ENCODE measurements around the gene DNAI2.

The DNAI2 gene

DNA sequence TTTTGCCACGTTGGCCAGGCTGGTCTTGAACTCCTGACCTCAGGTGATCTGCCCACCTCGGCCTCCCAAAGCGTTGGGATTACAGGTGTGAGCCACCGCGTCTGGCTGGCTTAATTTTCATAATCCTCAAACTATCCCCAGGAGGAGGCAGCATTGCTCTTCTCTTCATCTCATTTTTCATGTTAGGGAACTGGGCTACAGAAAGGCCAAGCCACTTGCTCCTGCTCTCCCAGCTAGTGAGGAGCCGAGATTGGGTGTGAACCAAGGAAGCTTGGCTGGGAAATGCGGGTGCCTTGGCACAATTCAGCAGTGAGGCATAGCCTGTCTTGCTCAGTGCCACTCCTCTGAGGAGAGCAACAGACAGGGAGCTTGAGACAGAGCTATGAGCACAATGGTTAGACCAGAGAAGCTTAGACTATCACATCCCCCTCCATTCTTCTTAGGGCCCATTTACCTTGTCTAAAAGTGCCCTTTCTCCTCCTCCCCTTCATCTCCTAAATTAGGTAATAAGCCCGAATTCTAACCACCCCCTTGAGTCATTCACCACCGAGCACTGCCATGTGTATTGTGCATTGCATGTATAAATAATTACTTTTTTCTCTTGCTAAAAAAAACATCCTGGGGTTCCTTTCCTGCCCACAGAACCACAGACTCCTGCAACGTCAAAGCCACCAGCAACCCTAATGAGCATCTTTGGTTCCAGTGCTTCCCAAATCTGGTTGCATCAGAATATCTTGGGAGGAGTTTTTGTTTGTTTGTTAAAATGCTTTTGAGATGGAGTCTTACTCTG lies 32.0 kb downstream of the DNAI2 start:
- no peak for DNase-seq

DNA sequence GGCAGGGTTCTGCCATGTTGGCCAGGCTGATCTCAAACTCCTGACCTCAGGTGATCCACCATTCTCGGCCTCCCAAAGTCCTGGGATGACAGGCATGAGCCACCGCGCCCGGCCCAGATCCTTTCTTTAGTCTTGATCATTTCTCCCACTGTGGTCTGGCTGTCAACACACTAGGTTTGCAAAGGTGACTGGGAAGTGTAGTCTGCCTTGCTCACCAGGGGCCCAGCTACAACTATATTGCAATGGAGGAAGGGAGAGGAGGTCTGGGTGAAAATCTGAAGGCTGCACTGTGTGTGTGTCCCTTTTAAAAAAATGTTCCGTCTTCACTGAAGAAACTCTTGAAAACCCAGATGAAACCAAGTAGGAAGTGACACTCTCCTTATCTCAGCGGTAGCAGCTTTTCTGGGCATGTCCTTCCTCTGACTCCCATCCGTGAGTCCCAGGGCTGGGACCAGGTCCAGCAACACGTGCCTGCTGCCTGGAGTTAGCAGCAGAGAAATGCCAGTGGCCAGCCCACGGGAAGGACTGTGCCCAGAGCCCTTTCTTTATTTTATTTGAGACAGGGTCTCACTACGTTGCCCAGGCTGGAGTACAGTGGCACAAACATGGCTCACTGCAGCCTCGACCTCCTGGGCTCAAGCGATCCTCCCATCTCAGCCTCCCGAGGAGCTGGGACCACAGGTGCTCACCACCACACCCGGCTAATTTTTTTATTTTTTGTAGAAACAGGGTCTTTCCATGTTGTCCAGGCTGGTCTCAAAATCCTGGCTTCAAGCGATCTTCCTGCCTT lies 34.1 kb downstream of the DNAI2 start:
- DNase-seq, result no peak

DNA sequence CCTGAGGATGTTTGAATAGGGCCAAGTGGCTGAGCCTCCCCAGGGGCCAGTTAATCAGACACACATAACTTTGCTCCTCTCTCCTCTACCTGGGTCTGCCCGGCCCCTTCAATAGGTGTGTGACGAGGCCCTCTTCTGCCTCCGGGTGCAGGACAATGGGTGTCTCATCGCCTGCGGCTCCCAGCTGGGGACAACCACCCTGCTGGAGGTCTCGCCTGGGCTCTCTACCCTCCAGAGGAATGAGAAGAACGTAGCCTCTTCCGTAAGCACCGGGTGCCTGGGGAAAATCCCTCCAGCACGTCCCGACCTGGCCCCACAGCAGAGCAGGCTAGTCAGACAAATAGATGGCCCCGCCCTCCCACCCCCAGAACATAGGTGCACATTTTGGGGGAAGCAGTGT lies 35.9 kb downstream of the DNAI2 start:
- no peak for DNase-seq

DNA sequence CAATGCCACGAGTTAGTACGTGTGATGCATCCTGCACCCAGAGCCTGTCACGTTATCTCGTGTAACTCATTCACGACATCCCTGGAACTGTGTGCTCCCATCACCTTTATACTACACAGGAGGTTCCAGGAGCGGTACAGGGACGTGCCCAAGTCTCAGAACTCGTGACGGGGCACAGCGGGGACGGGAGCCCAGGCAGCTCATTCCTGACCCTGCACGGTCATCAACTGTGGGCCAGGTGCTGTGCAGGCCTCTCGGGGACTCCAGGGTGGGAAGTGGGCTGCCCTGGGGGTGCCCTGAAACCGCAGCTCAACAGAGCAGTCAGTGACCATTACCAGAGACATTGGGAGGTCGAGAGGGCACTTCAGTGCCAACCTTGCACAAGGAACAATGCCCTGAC lies 40.8 kb downstream of the DNAI2 start:
- no peak for DNase-seq

DNA sequence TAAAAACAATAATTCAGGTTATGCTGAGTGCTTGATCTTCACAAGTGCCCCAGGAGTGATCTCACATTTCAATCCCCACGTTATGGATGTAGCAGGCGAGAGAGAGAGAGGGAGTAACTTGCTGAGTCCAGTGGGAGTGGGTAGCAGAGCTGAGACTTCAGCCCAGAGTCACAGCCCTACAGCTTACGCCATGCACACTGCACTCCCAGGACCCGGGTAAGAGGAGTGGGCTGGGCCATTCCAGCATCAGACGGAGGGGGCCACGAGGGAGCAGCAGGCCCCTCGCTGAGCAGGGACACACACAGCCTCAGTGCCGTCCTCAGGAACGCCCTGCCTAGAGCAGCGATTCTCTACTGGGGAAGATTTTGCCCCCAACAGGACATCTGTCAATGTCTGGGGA lies 42.2 kb downstream of the DNAI2 start:
- DNase-seq, result no peak

DNA sequence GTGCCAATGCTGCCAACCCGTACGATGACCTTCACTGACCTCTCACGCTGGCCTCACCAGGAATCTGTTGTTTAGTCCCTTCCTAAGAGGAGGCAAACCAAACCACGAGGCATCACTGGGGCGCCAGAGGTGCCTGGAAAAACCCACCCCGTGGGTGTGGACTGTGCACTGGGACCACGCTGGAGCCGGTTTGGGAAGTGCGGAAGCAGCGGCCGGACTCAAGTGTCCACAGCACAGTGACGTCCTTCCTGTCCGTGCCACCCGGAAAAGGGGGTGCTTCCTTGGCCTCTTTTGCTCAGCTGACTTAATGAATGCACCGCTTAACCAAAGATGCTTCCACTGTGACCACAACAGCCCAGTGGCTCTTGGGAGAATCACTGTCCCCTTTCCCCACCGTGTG lies 43.0 kb downstream of the DNAI2 start:
- DNase-seq, result no peak

DNA sequence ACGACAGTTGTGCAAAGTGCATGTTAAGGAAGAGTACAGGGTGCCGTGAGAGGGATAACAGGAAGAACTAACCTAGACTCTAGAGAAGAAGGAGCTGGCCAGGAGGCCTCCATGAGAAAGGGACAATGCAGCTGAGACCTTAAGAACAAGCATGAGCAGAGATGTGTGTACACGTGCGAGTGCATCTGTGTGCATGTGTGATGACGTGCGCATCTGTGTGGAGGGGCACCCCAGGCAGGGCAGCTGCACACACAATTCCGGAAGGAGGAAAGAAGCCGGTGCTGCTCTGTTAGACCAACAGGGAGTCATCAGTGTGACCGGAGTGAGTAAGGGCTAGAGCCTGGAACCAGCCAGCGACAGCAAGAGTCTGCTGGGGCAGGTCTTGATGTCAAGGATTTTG lies 44.4 kb downstream of the DNAI2 start:
- DNase-seq, result no peak

DNA sequence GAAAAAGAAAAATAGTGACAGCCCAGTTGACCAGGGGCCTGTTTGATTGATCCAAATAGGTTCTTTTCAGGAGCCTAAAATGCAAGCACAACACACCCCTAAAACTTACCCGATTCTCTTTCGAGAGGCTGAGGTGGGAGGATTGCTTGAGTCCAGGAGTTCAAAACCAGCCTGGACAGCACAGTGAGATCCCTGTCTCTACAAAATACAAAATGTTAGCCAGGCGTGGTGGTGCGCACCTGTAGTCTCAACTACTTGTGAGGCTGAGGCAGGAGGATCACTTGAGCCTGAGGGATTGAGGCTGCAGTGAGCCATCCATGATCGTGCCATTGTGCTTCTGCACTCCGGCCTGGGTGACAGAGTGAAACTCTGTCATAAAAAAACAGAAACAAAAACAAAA lies 50.5 kb downstream of the DNAI2 start:
- DNase-seq, result no peak

DNA sequence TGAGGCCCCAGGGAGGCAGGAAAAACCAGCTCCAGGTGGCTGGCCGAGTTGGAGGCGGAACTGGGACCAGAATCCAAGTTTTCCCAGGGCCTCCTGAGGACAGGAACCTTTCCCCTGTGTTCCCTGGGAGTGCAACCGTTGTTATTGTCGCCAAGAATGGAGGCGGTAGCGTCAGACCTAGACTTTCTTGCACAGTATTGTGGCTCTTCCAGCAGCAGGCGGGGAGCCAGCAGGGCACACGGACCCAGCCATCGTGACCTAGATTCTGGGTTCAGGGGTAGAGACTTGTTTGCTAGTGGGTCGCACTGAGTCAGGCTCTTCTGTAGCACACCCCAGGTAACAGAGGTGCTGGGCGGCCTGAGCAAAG lies 51.3 kb downstream of the DNAI2 start:
- DNase-seq, result no peak

DNA sequence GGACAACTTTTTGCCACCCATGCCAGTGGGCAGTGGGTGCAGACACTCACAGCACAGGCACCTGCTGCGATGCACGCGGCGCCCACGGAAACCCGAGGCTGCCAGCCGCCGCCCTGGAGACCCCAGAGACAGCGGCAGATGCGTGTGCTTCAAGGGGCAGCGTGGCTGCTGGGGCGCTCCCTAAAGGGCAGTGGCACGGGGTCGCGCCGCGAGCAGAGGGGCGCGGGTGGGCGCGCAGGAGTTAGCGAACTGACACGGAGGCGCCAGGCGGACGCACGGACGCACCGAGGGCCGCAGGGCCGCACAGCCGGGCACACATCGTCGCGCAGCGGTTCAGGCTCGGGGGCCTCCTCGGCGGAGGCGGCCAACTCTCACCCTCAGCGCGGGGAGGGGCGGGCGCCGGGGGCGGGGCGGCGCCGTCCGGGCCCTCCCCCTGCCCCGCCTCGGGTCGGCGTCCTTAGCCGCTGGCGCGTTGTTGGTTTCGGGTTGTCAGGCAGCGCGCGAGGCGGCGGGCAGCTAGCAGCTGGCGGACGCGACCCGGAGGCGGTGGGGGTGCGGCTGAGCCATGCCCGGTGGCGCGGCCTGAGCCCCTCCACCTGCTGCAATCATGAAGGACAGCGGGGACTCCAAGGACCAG lies 51.8 kb downstream of the DNAI2 start, which contains the start of gene KIF19:
TSS of gene KIF19 (plus strand) at position 484 of the 637 bp plus-strand sequence. CDS start at position 608, 124 bp downstream.
- peak; percentile 61 for DNase-seq

DNA sequence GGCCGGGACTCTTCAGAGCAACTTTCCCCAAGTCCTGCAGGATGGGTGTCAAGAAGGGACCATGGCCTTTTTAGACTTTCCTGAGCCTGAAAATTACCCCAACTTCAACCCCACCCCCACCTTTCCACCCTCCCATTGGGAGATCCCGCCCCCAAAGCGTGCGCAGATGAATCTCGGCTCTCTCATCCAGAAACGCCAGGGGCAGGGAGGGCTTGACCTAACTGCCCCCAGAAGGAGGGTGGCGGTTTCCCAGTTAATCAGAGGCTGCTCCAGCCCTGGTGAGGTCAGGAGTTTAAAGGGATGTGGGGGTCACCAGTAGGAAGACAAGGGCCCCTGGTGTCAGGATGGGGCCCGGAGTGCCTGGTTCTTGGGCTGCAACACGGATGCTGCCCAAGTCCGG lies 52.5 kb downstream of the DNAI2 start:
- no peak for DNase-seq

DNA sequence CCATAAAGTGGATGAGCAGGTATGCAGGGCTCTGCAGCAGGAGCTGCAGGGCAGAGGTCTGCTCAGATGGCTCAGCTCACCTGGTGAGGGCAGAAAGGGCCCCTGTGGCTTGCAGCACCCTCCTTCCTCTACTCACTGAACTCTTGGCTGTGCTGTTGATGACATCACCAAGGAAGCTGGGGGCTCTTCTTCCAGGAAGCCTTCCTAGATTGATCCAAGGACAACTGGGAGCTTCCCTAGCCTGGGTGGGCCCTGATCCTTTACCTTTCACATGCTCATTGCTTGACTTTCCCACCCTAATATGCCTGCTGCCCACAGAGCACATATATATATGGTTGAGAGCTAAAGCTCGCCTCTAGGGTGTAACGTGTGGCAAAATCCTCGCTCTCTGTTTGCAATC lies 54.5 kb downstream of the DNAI2 start:
- no peak for DNase-seq

DNA sequence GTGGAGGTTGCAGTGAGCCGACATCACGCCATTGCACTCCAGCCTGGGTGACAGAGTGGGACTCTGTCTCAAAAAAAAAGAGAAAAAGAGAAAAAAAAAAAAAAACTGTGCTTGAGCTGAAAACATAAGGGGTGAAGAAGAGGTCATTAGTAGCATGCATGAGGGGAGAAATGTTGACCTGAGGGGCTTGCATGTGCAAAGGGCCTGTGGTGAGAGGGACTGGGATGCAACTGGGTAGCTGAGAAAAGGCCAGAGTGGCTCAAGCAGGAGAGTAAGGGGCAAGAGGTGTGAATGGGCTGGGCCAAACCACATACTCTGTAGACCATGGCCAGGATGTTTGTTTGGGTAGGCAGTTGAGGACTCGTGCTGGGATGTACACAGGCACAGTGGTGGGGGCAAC lies 55.3 kb downstream of the DNAI2 start:
- DNase-seq, result no peak

DNA sequence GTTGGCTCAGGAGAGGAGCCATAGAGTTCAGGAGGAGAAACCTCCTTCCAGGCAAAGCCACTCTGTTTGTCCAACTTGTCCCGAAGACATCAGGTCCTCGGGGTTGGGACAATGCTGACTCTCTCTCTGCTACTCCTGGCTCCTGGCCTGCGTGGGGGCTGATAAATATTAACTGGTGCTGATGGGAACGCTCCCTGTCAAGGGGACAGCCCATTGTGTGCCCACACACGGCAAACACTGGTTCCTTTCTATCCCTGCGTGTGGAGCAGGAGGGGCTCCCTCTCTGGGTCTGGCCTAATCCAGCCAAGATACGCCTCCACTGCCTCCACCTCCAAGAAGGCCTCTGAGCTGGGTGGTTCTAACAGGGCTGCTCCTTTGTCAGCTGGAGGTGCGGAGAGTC lies 56.4 kb downstream of the DNAI2 start:
- no peak for DNase-seq

DNA sequence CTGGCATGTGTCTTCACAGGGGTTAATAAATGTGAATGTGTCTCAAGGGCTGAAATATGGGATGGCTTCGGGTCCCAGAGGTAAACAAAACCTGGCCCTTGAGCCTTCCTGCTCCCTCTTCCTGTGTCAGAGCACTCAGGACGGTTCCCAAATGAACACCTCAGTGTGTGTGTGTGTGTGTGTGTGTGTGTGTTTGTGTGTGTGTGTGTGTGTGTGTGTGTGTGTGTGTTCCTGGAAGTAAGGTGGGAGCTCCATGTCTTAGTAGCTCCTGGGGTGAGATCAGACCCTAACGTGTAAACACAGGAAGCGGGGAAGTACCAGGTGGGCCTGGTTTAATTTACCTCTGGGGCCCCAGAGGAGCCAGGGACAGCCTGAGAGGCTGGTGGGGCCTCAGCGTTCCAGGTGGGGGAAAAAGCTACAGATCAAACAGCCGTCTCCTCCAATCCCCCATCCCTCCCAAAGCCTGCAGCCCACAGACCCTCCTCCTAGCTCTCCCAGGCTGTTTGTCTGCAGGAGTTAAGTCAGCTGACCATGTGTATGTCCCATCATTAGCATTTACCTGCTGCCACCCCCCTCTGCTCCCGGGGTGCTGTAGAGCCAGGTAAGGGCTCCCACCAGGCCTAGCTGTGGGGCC lies 58.1 kb downstream of the DNAI2 start:
- no peak for DNase-seq

DNA sequence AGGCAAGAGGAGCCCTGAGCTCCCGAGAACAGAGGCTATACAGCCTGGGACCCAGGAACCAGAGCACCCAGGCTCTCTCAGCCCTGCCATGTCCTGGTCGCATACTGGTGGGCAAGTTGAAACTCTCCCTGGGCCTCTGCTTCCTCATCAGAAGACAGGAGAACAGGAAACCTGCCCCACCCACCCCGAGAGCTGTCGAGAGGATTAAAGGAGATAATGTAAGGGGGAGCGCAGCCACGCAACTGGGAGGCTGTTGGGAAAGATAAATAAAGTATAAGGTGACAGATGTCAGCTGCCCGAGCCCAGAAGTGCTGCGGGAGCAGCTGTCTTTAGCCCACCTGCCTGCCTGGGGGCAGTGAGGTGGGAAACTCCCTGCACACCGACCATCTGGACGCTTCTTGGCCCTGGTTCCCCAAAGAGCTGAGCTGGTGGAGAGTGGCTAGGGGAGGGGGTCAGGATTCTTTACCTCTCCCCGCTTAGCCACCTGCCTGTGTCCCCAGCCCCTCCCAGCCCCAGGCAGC lies 58.8 kb downstream of the DNAI2 start:
- peak; percentile 30 for DNase-seq

DNA sequence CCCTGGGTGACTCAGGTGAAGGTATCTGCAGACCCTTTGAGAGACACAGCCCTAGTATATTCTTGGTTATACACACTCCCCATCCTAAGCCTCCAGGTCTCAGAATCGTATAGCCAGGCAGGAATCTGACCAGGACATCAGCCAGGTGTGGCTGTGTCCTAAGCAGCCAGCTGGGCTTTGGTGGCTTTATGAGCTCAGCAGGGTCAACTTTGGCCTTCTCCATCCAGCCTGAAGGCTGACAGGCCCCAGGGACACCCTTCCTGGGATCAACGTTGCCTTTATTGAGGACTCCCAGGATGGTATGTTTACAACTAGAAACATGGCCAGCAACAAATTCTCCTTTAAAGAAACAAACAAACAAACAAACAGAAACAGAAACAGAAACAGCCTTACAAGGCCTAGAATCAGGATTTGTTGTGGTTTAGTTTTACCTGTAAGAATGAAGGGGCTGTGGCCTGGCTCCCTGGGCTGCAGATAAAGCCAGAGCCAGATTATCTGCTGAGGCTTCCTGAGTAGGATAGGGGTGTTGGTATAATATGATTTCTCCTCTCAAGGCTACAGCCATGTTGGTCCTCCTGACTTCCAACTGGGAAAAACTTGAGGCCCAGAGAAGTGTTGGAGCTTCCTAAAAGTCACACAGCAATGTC lies 60.5 kb downstream of the DNAI2 start:
- no peak for DNase-seq

DNA sequence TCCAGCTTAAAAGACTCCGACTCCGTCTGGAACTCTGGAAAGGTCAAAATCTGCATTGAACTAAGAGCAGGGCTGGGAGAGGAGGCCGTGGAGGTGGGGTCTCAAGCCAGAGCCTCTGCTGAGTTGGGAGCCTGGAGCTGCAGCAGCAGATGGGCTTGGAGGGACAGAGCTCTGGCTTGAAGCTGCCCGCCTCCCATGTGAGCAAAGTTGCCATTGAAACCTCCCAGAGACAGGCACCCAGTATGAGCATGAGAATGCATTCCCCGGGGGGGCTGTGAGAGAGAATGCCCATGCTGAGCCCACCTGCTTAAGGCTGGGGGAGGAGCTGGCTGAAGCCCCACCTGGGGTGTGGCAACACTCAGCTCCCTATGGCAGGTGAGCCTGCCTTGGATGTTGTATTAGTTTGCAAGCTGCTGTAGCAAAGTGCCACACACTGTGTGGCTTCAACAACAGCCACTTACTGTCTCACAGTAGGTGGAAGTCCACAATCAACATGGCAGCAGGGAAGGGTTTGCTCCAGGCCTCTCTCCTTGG lies 61.6 kb downstream of the DNAI2 start:
- no peak for DNase-seq

DNA sequence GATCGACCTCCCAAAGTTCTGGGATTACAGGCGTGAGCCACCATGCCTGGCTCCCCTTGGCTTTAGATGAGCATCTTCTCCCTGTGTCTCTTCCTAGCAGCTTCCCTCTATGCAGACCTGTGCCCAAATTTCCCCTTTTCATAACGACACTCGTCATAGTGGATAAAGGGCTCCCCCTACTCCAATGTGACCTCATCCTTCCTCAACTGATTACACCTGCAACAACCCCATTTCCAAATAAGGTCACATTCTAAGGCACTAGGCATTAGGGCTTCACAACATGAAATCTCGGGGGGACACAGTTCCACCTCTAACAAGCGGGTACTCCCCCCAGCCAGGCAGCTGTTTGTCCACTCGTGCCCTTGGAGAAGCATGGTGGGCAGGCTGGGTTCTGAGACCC lies 62.3 kb downstream of the DNAI2 start:
- no peak for DNase-seq

DNA sequence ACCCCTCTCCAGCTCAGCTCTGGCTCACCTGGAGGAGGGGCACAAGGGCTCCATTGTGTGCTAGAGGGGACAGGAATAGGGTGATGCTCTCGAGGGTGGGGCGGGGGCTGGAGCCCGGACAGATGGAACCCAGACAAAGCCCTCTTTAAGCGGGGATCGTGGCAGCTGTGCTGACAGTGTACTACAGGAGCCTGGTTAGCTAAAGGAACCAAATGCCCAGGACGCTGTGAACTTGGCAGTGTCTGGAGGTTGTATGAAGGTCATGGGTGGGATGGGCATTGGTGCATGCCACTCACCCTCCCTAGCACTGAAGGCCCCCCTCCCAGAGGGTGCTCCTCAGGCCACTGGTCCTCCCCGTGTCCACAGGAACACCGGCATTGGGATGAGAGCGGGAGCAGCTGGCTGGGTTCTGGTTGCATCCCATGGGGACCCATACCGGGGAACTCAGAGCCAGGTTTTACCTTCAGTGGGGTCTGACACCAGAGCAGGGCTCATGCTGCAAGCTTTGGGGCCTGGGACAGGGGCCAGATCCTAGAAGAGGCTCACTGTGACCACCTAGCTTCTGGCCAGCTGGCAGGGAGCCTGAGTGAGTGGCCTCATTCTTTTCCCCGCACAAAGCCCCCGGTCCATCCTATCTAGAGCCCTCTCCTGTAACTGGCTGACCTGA lies 63.9 kb downstream of the DNAI2 start:
- no peak for DNase-seq

DNA sequence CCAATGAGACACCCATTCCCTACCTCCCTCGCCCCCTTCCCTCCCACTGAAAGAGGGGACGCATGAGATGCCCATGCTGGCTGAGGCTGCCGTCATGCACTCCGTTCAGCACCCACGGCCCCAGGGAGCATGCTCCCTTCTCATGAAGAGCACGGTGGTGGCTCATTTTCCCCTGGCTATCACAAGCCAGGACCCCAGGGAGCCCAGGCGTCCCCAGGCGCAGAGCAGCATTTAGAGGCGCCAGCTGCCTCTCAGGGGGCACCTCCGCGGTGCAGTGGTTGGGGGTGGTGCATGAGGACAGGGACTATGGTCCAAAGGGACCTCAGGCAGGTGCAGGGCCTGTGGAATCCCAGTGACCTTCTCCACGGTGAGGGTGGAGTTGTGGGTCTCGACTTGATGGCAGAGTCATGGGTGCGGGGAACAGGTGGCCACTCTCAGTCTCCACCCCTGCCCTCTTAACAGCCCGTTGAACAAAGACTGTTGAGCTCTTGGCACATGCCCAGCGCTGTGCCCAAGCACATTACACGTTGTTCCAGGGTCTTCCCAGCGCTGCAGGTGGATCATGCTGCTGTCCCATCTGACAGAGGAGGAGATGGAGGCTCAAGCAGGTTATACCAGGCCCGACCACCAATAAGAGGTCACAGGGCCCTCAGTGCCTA lies 65.6 kb downstream of the DNAI2 start:
- DNase-seq, result no peak

Measured in right kidney (tissue), 1 donor.